Small intestine (tissue), 7 donors: ENCODE results near the gene PKLR. TPM values are rescaled to one million over a fixed set of nuclear protein-coding genes. Genes with fewer than 3 reads are reported as not detected.

Experiments
- DNase-seq, 2 donors: peaks; one replicate each; pipeline versions ENCODE4 v3.0.0 to v3.0.0-alpha.2; 2013
- FAIRE-seq: peaks from 2 replicates; lab custom pipeline; 2012; peaks lifted over from hg19 to GRCh38; lab: Jason Lieb, UNC
- H3K27ac ChIP-seq, 3 donors: one replicate each; pipeline ENCODE4 v1.5.1; 2013; ENCODE audit warnings: low read length in 2 of 3, mild to moderate bottlenecking in 2 of 3, control low read depth in 1 of 3, inconsistent platforms in 1 of 3, low read depth in 1 of 3, moderate library complexity in 1 of 3
- H3K27me3 ChIP-seq, 3 donors: one replicate each; pipeline ENCODE4 v1.6.1; 2013; ENCODE audit warnings: low read length in 3 of 3, inconsistent platforms in 1 of 3; ENCODE audit not compliant: control insufficient read depth in 3 of 3, insufficient read depth in 3 of 3
- H3K36me3 ChIP-seq, 3 donors: one replicate each; pipeline ENCODE4 v1.6.1; 2013; ENCODE audit warnings: low read length in 3 of 3, inconsistent platforms in 1 of 3, low read depth in 1 of 3, mild to moderate bottlenecking in 1 of 3, moderate library complexity in 1 of 3; ENCODE audit not compliant: control insufficient read depth in 3 of 3, insufficient read depth in 2 of 3
- H3K4me1 ChIP-seq, 3 donors: one replicate each; pipeline ENCODE4 v1.6.1; 2013; ENCODE audit warnings: low read length in 2 of 3, inconsistent platforms in 1 of 3, low read depth in 1 of 3, mild to moderate bottlenecking in 1 of 3, moderate library complexity in 1 of 3; ENCODE audit not compliant: control insufficient read depth in 3 of 3, insufficient read depth in 2 of 3
- H3K4me3 ChIP-seq, 3 donors: one replicate each; pipeline ENCODE4 v1.5.1; 2013; ENCODE audit warnings: low read length in 3 of 3, control low read depth in 1 of 3, inconsistent platforms in 1 of 3, low read depth in 1 of 3, mild to moderate bottlenecking in 1 of 3, moderate library complexity in 1 of 3
- H3K9me3 ChIP-seq, 2 donors: one replicate each; pipeline ENCODE4 v1.6.1; 2013; ENCODE audit warnings: low read depth in 1 of 2, low read length in 1 of 2; ENCODE audit not compliant: control insufficient read depth in 2 of 2, insufficient read depth in 1 of 2
- WGBS, 3 donors: extraction: QIAGEN DNeasy Blood & Tissue Kit; methylation state at CpG; one replicate each; pipeline ENCODE4 v1.1.7; 2013; 5-methylcytosine and 5-hydroxymethylcytosine counted together
- polyA plus RNA-seq, 4 donors: library from polyadenylated mRNA; stranded (reverse) in 3 of 4; unstranded in 1 of 4; fragments of 200-250 nt in 3 of 4; fragments of 120-200 nt in 1 of 4; gene quantifications; one replicate each; pipeline versions ENCODE4 v1.2.1 to v1.2.3, GENCODE V29; 2013
- donor health status: healthy with polysubstance abuse.
- donor health status: control.
- donor health status: control.
- donor health status: Bipolar disorder and iron deficiency.
- donor health status: healthy.

The PKLR gene
- polyA plus RNA-seq, 4 donors, result 3.8 to 69.0 (median 7.4) TPM

DNA sequence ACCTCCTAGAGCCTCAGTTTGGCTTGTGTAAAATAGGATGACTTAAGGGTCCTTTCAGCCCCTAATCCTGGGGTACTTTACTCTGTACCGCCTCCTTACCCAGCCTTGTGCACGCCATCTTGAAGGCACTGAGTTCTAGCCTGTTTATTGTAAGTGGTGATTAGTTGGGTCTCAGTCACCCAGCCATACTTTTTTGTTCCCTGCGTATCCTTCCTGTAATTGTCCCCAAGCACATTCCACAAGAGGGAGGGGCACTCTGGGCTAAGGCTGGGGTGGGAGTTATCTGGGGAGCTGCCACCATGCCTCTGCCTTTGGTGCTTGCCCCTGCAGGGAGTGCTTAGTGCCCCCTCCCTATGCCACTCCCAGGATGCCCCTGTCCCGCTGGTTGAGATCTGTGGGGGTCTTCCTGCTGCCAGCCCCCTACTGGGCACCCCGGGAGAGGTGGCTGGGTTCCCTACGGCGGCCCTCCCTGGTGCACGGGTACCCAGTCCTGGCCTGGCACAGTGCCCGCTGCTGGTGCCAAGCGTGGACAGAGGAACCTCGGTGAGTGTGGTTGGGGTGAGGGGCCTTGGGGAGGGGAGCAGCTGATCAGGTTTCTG lies 8.3 kb upstream of the PKLR start:
- peaks cover 0 to 35% (median 5%) of the 10 kb centered on the region in 3 donors for H3K36me3 ChIP-seq

DNA sequence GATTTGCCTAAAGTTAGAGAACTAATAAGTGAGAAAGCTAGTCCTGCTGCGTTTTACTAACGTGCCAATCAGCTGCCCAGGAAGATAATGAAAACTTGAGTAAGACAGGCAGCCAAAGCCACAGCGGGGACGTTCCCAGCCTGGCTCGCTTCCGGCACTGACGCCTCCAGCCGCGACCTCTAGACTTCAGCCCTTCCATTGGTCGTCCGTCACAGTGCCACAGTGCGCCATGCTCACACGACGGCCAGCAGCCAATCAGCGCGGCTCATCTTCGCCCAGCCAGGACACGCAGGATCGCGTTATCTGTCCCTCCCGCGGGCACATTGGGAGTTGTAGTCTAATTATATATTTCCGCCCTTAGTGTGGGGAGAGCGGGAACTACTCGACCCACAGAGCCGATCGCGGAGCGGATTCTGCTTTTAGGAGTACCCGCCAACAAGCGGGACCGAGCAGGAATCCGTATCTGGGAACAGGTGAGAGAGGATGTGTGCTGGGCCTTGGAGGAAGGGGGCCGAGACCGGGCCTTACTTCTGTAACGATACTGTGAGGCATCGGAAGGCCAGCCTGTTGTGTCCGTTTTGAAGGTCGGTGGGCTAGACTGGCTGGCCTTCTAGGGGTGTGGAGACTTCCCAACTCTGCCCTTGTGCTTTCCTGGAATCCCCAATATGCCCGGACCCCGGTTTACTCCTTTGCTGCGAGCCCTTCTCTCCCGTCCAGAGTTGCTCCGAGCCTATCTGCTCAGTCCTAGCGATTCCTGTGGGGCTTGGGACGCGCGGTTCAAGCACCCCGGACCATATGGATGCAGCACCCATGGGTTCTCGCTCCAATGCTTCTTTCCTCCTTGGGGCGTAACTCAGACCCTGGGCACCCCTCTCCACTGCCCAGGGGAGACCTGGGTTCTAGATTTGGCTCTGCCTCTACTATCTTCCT lies 7.5 kb upstream of the PKLR start, which contains the start of gene FDPS:
Gene FDPS, plus strand, starts transcription at position 374 of the 930 bp plus-strand sequence. CDS start 924 bp downstream, outside the sequence.
- no peak for FAIRE-seq
- Histone ChIP-seq H3K27ac (peak within 1 kb of the TSS; percentile 77 to 95 (median 90)), H3K4me1 (peaks cover 0 to 15% (median 0%) of the 10 kb centered on the region in 3 donors), H3K9me3 (no peaks in the 10 kb centered on the region), H3K4me3 (peak within 1 kb of the TSS; percentile 68 to 90 (median 75)), H3K27me3 (no peaks in the 10 kb centered on the region), H3K36me3 (peaks cover 0 to 28% (median 5%) of the 10 kb centered on the region in 3 donors)
- DNase-seq, result peak; percentile 99 to 100
- WGBS, 3 donors, result 0% methylated on average over 51 of the region's 51 CpGs

More for the DNA sequence above, 8.3 kb upstream of the PKLR start:
- peak overlapping the region; percentile 68 to 90 (median 75) for H3K4me3 ChIP-seq
- WGBS, 3 donors, result 1 to 12% (median 3%) methylated on average over 11 of the region's 11 CpGs
- peaks cover 0 to 13% (median 0%) of the 10 kb centered on the region in 3 donors for H3K4me1 ChIP-seq
- H3K27ac ChIP-seq, result peak overlapping the region; percentile 77 to 95 (median 90)
- H3K27me3 ChIP-seq, result no peaks in the 10 kb centered on the region
- peak; percentile 57 to 61 for DNase-seq
- FAIRE-seq, result no peak
- H3K9me3 ChIP-seq, result no peaks in the 10 kb centered on the region

DNA sequence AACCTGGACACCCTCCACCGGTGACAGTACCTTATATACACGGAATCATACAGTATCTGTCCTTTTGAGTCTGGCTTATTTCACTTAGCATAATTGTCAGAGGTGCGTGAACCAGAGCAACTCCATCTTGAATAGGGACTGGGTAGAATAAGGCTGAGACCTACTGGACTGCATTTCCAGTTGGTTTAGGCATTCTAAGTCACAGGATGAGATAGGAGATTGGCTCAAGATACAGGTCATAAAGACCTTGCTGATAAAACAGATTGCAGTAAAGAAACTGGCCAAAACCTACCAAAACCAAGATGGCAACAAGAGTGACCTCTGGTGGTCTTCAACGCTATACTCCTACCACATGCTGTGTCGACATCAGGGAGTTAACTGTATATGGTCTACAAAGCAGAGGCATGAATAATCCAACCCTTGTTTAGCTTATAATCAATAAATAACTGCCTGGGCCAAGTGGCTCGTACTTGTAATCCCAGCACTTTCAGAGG lies 6.1 kb upstream of the PKLR start:
- Histone ChIP-seq H3K9me3 (no peaks in the 10 kb centered on the region), H3K4me1 (peaks cover 0 to 15% (median 0%) of the 10 kb centered on the region in 3 donors), H3K4me3 (no peak overlapping the region), H3K36me3 (peaks cover 0 to 16% (median 0%) of the 10 kb centered on the region in 3 donors), H3K27me3 (no peaks in the 10 kb centered on the region), H3K27ac (peak overlapping the region in 1 of 3 donors; percentile 85)
- peak in 1 of 2 donors; percentile 46 for DNase-seq
- WGBS, 3 donors, result 60 to 80% (median 67%) methylated on average over 6 of the region's 6 CpGs
- FAIRE-seq, result no peak

DNA sequence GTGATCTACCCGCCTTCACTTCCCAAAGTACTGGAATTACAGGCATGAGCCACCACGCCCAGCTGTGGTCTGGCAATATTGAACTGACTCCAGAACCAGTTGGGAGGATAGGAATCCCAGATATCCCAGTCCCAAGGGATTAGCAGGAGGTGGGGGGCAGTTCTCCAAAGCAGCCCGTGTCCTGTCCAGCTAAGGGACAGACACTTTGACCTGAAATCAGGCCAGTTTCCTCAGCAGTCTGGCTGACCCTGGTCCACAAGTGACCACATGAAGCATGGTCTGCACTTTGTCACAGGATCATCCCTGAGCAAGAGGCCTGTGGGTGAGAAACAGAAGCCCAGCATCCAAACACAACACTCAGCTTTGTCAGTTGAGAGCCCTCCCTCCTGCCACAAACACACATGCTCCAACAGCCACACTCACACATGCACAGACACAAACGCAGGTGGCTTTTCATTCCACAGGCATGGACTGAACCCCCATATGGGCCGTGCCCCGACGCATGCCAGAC lies 4.7 kb upstream of the PKLR start:
- DNase-seq, result no peak
- 76 to 85% (median 78%) methylated on average over 7 of the region's 7 CpGs for whole genome bisulfite sequencing, 3 donors
- FAIRE-seq, result no peak
- H3K4me3 ChIP-seq, result no peak overlapping the region
- no peak overlapping the region for H3K27ac ChIP-seq
- H3K27me3 ChIP-seq, result no peaks in the 10 kb centered on the region
- peaks cover 0 to 25% (median 0%) of the 10 kb centered on the region in 3 donors for H3K4me1 ChIP-seq
- H3K9me3 ChIP-seq, result no peaks in the 10 kb centered on the region
- peaks cover 0 to 6% (median 0%) of the 10 kb centered on the region in 3 donors for H3K36me3 ChIP-seq

DNA sequence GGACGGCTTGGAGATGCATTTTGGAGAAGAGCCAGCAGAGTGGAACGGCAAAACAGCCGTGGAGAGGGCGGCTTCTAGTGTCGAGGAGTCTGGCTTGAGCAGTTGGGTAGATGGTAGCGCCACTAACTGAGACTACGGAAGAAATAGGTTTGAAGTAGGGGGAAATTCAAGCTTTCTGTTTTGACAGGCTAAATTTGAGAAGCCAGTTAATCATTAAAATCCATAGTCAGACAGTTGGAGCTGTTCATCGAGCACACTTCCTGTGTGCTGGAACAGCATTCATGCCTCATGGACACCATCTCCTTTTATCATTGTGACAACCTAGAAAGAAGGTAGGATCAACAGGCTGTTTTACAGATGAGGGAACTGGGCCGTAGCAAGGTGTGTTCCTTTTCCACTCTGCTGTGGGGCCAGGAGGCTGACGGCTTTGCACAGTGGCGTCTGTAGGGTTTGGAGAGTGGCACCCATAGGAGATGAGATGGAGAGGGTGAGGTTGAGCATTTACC lies 3.4 kb upstream of the PKLR start:
- Histone ChIP-seq H3K36me3 (no peaks in the 10 kb centered on the region), H3K27me3 (no peaks in the 10 kb centered on the region), H3K4me3 (no peak overlapping the region), H3K27ac (no peak overlapping the region), H3K4me1 (peaks cover 0 to 31% (median 4%) of the 10 kb centered on the region in 3 donors), H3K9me3 (no peaks in the 10 kb centered on the region)
- FAIRE-seq (no peak), DNase-seq (peak in 1 of 2 donors; percentile 31)
- 49 to 71% (median 54%) methylated on average over 11 of the region's 11 CpGs for WGBS, 3 donors

DNA sequence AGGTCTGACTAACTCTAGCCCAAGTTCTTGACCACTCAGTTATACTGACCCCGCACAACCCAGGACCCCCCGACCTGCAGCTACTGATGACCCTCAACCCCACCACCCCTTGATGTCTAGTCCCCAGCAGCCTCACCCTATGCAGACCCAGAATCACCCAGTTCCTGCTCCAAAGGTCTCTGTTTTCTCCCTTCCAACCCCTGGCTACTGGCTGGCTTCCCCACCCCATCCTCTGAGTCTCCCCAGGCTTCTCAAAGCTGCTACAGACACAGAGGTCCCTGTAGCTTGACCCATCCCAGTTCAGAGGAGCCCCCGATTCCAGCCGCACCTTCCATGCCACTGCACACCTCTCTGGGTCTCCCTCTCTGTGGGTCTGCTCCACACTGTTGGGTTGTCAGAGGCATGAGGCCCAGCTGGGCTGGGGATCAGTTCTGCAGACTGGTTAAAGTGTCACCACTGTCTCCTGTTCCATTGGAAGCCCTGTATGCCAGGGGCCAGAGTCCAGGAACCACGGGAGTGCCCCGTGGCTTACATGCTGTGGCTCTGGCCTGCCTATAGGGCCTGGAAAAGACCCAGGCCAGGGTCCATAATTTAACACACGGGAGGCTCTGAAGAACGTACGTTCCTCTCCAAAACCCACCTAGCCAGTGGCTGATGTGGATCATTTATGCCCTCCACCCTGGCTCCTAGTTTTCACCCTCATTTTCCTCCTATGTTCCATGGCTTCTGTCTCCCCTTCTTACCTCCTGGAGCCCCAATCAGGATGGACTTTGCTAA lies 497 bp downstream of the PKLR start:
- H3K4me3 ChIP-seq, result peak overlapping the region in 1 of 3 donors; percentile 18

DNA sequence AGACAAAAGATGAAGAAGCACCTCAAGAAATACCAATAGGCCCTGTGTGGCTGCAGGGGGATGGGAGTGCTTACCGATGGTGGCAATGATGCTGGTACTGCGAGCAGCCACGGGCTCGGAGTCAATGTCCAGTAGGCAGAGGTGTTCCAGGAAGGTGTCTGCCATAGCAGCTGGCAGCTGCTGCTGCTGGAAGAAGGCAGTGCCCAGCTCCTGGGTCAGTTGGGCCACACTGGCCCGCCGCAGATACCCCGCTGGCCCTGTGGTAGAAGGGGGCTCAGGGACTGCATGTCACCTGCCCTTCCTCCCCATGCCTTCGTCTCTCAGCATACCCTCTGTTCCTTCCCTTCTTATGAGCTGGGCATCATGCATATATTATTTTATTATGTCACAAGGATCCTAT lies 1.2 kb downstream of the PKLR start:
- H3K9me3 ChIP-seq, result peaks cover 0 to 4% of the 10 kb centered on the region in 2 donors
- H3K4me3 ChIP-seq, result peak overlapping the region in 1 of 3 donors; percentile 2
- DNase-seq, result no peak
- no peak for FAIRE-seq
- peak overlapping the region in 1 of 3 donors; percentile 73 for H3K27ac ChIP-seq
- WGBS, 3 donors, result 90 to 95% (median 91%) methylated on average over 8 of the region's 8 CpGs
- H3K36me3 ChIP-seq, result peaks cover 0 to 14% (median 0%) of the 10 kb centered on the region in 3 donors
- H3K27me3 ChIP-seq, result peaks cover 0 to 24% (median 10%) of the 10 kb centered on the region in 3 donors
- peaks cover 0 to 37% (median 4%) of the 10 kb centered on the region in 3 donors for H3K4me1 ChIP-seq

More for the DNA sequence above, 497 bp downstream of the PKLR start:
- Histone ChIP-seq H3K4me1 (peaks cover 0 to 30% (median 4%) of the 10 kb centered on the region in 3 donors), H3K36me3 (peaks cover 0 to 7% (median 0%) of the 10 kb centered on the region in 3 donors), H3K9me3 (no peaks in the 10 kb centered on the region), H3K27ac (peak overlapping the region; percentile 9 to 91 (median 79)), H3K27me3 (peaks cover 0 to 16% (median 5%) of the 10 kb centered on the region in 3 donors)
- peak; percentile 90 to 91 for DNase-seq
- 23 to 71% (median 42%) methylated on average over 9 of the region's 9 CpGs for WGBS, 3 donors
- FAIRE-seq, result no peak
